Stimulated activated CD8-positive, alpha-beta memory T cell treated with anti-CD3 and anti-CD28 coated beads, Interleukin-12 subunit alpha, Interleukin-12 subunit beta, amount 100 ng/mL, for 24 hours (primary cell): ENCODE results near the gene MYH14.
"Not testable (repeated sequence)": the region's sequence is repeated elsewhere in the genome, so short reads cannot be mapped to it uniquely, and the experiment has no call there.

Experiments
- DNase-seq: peaks from one replicate; pipeline ENCODE4 v3.0.0-alpha.2; 2020; ENCODE audit errors: extremely low read depth

The MYH14 gene

DNA sequence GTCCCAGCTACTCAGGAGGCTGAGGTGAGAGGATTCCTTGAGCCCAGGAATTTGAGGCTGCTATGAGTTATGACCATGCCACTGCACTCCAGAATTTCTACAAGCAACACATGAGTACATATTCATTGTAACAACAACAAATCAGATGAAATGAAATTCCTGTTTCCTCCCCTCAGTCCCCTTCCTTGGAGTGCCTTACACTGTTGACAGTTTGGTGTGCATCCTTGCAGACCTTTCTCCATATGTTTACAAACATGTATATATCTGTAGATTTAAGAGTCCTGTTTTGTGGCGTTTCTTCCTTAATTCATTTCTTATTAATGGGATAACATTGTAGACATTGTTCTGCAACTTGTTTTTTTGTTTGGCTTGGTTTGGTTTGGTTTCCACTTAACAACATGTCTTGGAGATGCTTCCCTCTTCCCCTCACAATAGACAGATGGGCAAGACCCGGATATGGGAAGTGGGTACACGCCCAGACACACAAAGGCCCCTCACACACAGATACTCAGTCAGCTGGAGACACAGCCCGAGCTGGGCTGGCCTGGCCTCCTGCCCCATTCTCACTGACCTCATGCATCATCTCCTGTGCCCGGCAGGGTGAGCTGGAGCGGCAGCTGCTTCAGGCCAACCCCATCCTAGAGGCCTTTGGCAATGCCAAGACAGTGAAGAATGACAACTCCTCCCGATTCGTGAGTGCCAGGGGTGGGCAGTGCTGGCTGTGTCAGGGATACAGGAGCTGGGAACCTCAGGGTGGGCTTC is 21.7 kb downstream of the MYH14 start:
- DNase-seq = no peak

DNA sequence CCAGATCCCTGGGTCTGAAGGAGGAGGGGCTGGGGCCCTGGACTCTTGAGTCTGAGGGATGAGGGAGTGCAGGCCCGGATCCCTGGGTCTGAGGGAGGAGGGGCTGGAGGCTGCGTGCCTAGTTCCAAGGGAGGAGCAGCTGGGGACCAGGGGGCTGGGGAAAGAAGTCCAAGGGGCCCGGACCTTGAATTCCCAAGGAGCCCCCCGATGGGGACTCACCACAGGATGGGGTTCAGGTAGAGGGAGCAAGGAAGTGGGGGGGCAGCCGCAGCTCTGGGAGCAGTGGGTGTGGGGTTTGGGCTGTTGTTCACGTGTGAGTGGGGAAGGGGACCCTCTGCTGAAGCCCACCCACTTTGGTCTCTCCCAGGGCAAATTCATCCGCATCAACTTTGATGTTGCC is 23.1 kb downstream of the MYH14 start:
- no peak for DNase-seq

DNA sequence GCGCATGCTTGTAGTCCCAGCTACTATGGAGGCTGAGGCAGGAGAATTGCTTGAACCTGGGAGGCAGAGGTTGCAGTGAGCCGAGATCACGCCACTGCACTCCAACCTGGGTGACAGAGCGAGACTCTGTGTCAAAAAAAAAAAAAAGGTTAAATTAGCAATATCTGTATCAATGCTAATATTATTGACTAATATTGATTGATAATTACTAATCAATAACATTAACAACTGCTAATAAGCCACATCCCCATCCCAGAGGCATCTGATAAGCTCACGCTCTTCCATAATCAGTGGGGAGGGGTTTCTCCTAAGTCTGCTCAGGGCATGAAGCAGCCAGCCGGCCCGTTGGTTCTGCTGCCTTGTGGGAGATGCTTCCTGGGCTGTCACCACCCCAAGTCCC is 24.7 kb downstream of the MYH14 start:
- DNase-seq = not testable (repeated sequence)

DNA sequence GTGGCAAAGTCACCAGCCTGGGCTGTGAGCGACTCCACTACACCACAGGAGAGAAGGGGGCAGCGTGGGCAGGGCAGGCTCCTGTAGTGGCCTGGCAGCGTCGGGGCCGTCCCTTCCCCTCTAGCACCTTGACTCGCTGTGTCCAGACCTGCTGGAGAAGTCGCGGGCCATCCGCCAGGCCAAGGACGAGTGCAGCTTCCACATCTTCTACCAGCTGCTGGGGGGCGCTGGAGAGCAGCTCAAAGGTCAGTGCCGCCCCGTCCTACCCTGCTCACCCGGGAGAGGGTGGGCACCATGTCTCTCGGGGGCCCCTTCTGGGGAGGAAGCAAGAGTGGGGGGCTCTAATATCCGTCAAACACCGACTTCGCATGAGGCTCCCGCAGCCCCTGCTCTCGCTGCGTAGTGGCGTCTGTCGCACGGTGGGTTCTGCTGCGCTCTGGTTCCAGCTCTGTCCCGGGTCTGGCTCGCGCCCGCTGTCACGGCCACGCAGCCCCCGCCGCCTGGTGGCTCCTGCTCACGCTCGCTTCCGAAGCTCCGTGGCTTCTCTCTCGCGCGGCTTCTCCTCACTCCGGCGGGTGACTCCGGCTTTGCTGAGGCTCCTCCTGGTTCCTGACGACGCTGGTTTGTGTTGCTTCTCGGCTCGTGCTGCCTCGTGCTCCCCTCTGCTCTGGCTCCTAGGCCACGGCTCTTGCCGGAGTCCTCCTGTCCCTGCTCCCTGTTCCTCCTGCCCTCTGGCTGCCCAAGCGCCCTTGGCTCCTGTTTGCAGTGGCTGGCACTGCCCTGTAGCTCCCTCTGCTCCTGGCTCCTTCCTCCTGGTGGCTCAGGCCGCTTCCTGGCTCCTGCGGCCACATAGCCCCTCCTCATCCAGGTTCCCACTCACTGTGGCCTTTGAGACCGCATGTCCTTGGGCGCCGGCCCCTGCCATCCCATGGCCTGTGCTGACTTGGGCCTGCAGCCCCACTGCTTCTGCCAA is 27.2 kb downstream of the MYH14 start:
- no peak for DNase-seq

DNA sequence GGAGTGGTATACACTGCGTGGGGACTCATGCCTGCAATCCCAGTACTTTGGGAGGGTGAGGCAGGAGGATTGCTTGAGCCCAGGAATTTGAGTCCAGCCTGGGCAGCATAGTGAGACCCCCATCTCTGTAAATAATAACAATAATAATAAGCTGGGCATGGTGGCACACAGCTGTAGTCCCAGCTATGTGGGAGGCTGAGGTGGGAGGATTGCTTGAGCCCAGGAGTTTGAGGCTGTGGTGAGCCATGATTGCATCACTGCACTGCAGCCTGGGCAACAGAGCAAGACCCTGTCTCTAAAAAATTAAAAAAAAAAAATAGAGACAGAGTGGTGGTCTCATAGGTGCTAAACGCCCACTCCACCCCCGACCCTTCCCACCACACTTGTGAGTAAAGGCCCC is 28.0 kb downstream of the MYH14 start:
- not testable (repeated sequence) for DNase-seq

DNA sequence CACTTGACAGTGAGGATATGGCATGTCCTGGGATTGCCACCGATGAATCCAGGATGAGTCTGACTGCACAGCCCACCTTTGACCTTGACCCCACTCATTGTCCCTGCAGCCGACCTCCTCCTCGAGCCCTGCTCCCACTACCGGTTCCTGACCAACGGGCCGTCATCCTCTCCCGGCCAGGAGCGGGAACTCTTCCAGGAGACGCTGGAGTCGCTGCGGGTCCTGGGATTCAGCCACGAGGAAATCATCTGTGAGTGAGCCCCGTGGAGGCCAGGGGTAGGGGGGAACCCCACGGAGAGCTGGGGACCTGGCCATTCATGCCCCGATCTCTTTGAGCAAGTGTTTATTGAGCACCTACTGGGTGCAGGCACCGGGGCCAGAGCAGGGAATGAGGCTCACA is 28.4 kb downstream of the MYH14 start:
- no peak for DNase-seq

DNA sequence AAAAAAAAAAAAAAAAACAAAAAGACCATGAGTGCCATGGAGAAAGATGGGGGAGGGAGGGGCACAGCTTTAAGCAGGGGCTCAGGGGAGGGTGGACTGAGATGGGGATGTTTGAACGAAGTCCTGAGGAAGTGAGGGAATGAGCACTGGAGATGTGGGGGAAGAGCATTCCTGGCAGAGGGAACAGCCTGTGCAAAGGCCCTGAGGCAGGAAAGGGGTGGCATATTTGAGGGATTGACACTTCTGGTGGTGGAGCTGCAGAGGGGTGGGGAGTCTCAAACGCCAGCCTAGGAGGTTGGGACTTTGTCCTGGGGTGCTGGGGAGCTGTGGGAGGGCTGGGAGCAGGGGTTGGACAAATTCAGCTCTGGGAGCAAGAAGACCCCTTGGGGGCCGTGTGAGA is 29.2 kb downstream of the MYH14 start:
- DNase-seq = no peak

DNA sequence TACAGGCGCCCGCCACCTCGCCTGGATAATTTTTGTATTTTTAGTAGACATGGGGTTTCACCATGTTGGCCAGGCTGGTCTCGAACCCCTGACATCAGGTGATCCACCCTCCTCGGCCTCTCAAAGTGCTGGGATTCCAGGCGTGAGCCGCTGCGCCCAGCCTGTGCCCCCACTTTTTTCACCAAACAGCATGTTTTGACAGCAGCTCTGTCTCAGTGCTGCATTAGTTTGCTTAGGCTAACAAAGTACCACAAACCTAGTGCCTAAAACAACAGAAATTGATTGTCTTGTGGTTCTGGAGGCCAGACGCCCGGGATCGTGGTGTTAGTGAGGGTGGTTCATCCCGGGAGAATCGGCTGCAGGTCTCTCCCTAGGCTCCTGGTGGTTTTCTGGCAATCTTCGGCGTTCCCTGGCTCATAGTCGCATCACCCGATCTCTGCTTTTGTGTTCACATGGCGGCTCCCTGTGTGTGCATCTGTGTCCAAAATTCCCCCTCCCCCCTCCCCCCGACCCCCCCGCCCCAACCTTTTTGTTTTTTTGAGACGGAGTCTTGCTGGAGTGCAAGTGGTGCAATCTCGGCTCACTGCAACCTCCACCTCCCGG is 30.0 kb downstream of the MYH14 start:
- no peak for DNase-seq

DNA sequence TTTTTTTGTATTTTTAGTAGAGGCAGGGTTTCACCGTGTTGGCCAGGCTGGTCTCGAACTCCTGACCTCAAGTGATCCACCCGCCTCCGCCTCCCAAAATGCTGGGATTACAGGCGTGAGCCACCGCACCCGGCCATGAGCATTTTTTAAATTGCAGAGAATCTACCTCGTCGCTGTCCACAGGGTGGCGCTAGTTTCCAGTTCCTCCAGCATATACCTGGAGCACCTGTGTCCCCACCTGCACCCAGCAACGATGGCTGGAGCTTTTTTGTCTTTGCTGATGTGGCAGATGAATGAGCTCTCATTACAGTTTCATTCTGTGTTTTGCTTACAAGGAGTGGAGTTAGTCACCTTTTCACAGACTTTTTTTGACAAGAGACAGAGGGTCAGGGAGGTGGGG is 34.1 kb downstream of the MYH14 start:
- not testable (repeated sequence) for DNase-seq

DNA sequence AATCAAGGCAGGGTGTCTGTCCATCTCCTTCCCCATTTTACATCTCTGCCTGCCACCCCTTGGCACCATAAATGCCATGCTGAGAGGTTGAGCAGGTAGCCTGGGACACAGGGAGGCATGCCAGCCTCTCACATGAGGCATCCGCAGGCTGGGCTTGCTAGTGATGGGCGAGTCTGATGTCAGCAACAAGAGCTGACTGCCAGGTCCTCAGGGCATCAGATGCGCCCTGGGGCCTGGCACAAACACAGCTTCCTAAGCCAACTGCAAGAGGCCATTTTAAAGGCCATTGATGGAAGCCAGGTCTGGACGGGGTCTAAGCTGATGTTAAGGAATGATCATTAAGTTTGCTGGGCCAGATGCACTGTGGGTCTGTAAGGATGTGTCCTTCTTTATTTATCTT is 34.6 kb downstream of the MYH14 start:
- no peak for DNase-seq

DNA sequence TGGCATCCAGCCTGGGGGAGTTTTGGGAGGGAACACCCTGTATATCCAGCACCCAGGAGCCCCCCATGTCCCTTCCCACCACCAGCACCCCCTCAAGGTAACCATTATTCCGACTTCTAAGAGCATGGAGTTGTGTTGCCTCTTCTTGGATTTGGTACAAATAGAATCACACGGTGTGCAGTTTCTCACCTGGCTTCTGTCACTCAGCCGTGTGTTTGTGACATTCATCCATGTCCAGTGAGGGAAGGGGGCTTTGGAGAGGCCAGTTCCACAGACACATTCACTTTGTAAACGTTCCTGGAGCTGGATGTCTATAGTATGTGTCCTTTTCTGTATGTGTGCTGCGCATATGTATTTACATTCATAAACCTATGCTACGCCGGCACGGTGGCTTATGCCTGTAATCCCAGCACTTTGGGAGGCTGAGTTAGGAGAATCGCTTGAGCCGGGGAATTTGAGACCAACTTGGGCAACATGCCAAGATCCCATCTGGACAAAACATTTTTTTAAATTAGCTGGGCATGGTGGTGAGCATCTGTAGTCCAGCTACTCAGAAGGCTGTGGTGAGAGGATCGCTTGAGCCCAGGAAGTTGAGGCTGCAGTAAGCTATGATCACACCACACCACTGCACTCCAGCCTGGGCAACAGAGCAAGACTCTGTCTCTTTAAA is 36.6 kb downstream of the MYH14 start:
- no peak for DNase-seq

DNA sequence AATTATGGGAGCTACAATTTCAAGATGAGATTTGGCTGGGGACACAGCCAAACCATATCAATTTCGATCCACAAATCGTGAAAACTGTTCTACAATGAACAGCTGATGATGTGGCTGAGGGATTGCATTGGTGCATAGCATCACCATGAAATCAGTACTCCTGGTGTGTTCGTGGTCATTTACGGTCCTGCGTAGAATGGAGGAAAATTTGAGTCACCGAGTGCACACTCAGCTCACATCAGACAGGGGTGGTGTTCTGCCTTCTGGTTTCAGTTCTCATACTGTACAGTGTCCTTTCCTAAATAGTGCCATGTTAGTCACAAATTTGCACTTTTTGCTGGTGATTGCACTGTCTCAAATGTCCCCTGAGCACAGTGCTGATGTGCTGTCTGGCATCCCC is 39.2 kb downstream of the MYH14 start:
- no peak for DNase-seq

DNA sequence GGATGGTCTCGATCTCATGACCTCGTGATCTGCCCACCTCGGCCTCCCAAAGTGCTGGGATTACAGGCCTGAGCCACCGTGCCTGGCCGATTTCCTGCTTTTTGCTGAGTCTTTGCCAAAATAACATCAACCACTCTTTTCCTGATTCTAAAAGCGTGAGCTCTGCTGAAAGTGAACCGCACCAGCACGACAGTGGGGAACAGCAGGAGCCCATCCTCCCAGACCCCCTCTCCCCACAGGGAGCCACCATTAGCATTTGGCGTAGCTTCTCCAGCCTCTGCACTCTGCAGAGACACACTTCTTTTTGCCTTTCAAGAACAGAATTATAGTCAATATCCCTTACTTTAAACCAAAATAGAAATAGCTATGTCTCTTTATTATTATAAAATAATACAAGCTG is 41.3 kb downstream of the MYH14 start:
- DNase-seq = no peak

DNA sequence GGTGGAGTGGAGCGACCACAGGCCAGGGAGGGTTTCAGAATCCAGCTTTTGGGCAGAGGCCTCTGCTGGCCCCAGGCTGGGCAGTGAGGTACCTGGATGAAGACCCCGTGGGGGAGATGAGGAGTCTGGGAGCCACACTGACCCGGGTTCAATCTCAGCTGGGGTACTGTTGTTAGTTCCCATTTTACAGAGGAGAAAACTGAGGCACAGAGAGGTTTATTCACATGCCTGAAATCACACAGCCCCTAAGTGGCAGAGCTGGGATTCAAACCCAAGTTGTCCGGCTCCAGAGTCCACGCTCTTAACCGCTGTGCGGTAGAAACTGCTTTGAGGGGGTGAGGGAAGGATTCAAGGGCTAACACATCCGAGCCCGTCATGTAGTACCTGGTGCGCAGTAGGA is 45.0 kb downstream of the MYH14 start:
- no peak for DNase-seq

DNA sequence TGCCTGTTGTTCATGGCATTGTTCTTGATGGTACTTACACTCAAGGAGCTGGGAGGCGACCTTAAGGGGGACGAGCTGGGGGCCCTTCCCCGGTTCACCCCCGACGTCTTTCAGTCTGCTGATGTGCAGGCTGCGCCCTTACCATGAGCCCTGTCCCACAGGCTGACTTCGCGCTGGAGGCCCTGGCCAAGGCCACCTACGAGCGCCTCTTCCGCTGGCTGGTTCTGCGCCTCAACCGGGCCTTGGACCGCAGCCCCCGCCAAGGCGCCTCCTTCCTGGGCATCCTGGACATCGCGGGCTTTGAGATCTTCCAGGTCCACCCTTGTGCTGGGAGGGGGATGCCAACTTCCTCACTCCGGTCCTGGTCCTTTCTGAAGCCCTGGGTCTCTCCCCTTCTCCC is 45.4 kb downstream of the MYH14 start:
- DNase-seq = no peak

DNA sequence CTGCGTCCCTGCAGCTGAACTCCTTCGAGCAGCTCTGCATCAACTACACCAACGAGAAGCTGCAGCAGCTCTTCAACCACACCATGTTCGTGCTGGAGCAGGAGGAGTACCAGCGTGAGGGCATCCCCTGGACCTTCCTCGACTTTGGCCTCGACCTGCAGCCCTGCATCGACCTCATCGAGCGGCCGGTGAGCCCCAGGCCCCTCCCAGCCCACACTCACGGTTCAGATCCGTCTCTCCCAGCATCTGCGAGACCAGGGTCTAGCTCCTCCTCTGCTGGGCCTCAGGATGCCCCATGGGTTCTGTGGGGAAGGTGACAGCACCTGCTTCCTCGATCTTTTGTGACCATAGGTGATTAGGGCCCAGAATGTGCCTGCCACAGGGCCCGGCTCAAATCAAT is 46.2 kb downstream of the MYH14 start:
- DNase-seq = no peak

DNA sequence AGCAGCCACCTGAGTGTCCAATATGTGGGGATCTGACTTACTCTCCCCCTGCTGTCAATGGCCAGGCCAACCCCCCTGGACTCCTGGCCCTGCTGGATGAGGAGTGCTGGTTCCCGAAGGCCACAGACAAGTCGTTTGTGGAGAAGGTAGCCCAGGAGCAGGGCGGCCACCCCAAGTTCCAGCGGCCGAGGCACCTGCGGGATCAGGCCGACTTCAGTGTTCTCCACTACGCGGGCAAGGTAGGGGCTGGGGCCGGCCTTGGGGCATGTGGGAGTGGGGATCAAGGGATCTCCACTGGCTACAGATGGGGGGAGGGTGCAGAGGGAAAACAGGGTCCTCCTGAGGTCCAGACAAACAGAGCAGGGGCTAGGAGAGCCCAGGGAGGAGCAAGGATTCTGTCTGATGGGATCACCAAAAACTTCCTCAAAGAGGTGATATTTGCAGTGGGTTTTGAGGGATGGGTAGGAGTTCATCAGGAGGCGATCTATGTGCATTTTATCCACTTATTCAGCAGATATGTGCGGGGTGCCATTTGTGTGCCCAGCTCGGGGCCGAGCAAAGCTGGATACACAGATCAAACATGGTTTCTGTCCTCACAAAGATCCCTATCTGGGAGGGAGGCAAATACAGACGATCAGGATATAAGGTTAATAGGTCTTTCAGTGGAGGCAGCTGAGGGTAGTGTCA is 47.2 kb downstream of the MYH14 start:
- no peak for DNase-seq

DNA sequence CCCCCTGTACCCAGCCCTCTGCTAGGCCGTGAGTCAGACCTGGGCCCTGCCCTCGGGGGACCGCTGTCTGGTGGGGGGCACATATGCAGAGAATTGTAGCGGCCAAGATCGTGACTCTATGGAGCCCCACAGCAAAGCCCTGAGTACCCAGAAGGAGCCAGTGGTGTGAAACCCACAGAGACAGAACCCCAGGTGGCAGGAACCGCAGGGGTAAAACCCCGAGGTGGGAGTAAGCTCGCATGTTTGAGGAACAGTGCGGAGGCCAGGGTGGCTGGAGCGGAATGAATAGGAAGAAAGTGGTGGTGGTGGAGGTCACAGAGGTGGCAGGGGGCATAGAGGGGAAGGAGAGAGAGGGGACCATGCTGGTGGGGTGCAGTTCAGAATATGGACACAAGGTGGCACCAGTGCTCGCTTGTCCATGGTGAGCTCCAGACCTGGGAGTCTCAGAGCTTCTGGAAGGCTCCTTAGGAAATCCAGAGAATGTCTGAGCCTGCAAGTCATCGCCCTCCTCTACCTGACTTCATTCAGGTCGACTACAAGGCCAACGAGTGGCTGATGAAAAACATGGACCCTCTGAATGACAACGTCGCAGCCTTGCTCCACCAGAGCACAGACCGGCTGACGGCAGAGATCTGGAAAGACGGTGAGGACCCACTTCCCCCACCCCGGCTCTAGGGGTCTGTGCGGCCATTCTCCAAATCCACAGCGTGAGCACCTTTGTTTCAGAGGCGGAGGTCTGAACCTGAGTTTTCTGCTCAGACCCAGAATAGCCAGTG is 48.9 kb downstream of the MYH14 start:
- no peak for DNase-seq

DNA sequence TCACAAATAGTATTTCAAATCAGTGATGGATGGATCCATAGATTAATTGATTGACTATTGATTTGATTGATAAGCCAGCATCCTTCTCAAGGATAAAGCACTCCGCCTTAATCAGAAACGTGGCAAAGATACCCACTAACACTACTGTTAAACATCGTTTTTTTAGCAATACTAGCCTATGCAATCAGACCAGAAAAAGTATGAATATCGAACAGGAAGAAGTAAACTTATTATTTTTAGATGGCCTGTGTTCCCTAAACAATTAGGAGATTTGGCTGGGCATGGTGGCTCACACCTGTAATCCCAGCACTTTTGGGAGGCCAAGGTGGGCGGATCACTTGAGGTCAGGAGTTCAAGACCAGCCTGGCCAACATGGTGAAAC is 49.5 kb downstream of the MYH14 start:
- no peak for DNase-seq

DNA sequence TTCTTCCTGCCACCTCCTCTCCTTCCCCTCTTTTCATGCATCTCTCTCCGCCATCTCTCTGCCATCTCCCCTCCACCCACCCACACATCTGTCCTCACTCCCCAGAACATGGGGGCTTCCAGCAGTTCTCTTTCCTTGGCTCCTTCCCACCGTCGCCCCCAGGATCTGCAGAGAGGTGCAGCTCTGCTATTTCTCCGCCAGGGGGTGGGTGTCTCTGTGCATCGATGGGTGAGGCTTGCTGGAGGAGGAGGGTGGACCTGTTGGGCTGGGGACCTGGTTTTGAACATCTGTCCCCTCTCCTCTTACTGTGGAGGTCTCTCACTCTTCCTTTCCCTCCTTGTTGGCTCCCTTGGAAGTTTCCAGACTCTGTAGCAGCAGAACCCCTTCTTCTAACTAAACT is 51.7 kb downstream of the MYH14 start:
- DNase-seq = no peak

DNA sequence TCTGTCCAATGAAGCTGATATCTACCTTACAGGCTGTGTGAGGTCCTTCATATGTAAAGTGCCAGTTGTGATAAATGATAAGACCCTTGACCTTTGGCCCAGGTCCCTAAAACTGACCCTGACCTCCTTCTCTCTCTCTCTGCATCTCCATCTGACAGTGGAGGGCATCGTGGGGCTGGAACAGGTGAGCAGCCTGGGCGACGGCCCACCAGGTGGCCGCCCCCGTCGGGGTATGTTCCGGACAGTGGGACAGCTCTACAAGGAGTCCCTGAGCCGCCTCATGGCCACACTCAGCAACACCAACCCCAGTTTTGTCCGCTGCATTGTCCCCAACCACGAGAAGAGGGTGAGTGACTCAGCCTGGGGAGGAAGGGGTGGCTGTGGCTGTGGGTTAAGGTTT is 53.7 kb downstream of the MYH14 start:
- no peak for DNase-seq
